A549 (cell line): Measurements from ENCODE around the gene TRAM2. TPM values are rescaled to one million over a fixed set of nuclear protein-coding genes. Genes with fewer than 3 reads are reported as not detected.
A peak's percentile ranks its signal among the peaks of the same experiment; 100 is the strongest.

Experiments used
- ATAC-seq, 2 experiments: fragments of 200-7000 bp in 1 of 2; fragments of >200 bp in 1 of 2; cut with Nextera tagmentation in 1 of 2; cut with Tn5 transposase in 1 of 2; 3 replicates each; pipeline versions ENCODE4 v1.8.0 to v1.9.1; 2018 to 2020; ENCODE audit warnings: mild to moderate bottlenecking in 1 of 2, moderate library complexity in 1 of 2
- CTCF ChIA-PET: fragments of 300-600 bp; sonication (Branson Sonifier 250); formaldehyde crosslinking; extraction: SDS; loops from one replicate; lab custom pipeline; 2021; ENCODE audit warnings: antibody characterized with exemption, inconsistent platforms; lab: Yijun Ruan, JAX
- POLR2A ChIA-PET: fragments of 350-600 bp; formaldehyde crosslinking; extraction: SDS; loops from one replicate; lab custom pipeline; 2021; ENCODE audit warnings: antibody characterized with exemption, inconsistent platforms; lab: Yijun Ruan, JAX
- DNase-seq, 2 experiments: peaks; one replicate each; pipeline versions ENCODE4 v3.0.0 to v3.0.0-alpha.2; 2011 to 2016; ENCODE audit warnings: low read depth in 1 of 2, low spot score in 1 of 2
- FAIRE-seq: peaks from 2 replicates; lab custom pipeline; 2011; peaks lifted over from hg19 to GRCh38; lab: Jason Lieb, UNC
- H3K27ac ChIP-seq, 2 experiments: fragments of >200 bp; sonication (Bioruptor Twin); formaldehyde crosslinking; 3 replicates each; pipeline ENCODE4 v1.5.1; 2016 to 2017
- H3K4me1 ChIP-seq: fragments of >200 bp; sonication (Bioruptor Twin); formaldehyde crosslinking; 3 replicates; pipeline ENCODE4 v1.6.1; 2016
- H3K4me2 ChIP-seq: fragments of >200 bp; sonication (Bioruptor Twin); formaldehyde crosslinking; 3 replicates; pipeline ENCODE4 v1.6.1; 2016
- H3K4me3 ChIP-seq: fragments of >200 bp; sonication (Bioruptor Twin); formaldehyde crosslinking; 3 replicates; pipeline ENCODE4 v1.5.1; 2016
- H3K9me3 ChIP-seq: fragments of >200 bp; sonication (Bioruptor Twin); formaldehyde crosslinking; 3 replicates; pipeline ENCODE4 v1.6.1; 2016
- BCL3 ChIP-seq: fragments of >200 bp; sonication (Bioruptor Twin); formaldehyde crosslinking; IDR thresholded peaks from 3 replicates; pipeline ENCODE4 v1.6.1; 2016
- BHLHE40 ChIP-seq: IDR thresholded peaks from 2 replicates; pipeline ENCODE4 v1.6.1; 2012; ENCODE audit warnings: low read depth, low read length, inconsistent platforms
- CBX8 ChIP-seq: fragments of 200-600 bp; sonication (generic); IDR thresholded peaks from 2 replicates; pipeline ENCODE4 v1.6.1; 2016
- CHD2 ChIP-seq: fragments of 150-350 bp; IDR thresholded peaks from 2 replicates; pipeline ENCODE4 v1.6.1; 2014; ENCODE audit warnings: low read length; ENCODE audit not compliant: partially characterized antibody
- CTCF ChIP-seq: fragments of >200 bp; sonication (Bioruptor Twin); formaldehyde crosslinking; IDR thresholded peaks from 3 replicates; pipeline ENCODE4 v1.5.1; 2016
- E2F6 ChIP-seq: IDR thresholded peaks from 2 replicates; pipeline ENCODE4 v1.6.1; 2012; ENCODE audit warnings: low read depth, borderline replicate concordance
- EP300 ChIP-seq, 2 experiments: fragments of >200 bp; sonication (Bioruptor Twin); formaldehyde crosslinking; IDR thresholded peaks; 2 replicates in 1 of 2; 3 replicates in 1 of 2; pipeline ENCODE4 v1.6.1; 2016 to 2017
- HEYL ChIP-seq: fragments of 250-450 bp; sonication (Bioruptor Pico); IDR thresholded peaks from 2 replicates; pipeline ENCODE4 v1.8.0; 2021; ENCODE audit warnings: mild to moderate bottlenecking, moderate library complexity
- HMGXB4 ChIP-seq: fragments of 250-450 bp; sonication (Bioruptor Pico); IDR thresholded peaks from 2 replicates; pipeline ENCODE4 v1.5.0; 2021; ENCODE audit warnings: mild to moderate bottlenecking, moderate library complexity, borderline replicate concordance
- HOXA7 ChIP-seq: fragments of 250-450 bp; sonication (Bioruptor Pico); IDR thresholded peaks from 2 replicates; pipeline ENCODE4 v1.5.0; 2020; ENCODE audit warnings: mild to moderate bottlenecking, moderate library complexity
- HOXB5 ChIP-seq: fragments of 250-450 bp; sonication (Bioruptor Pico); IDR thresholded peaks from 2 replicates; pipeline ENCODE4 v1.5.0; 2020; ENCODE audit warnings: mild to moderate bottlenecking, moderate library complexity
- KDM5A ChIP-seq: fragments of 200-600 bp; sonication (generic); IDR thresholded peaks from 2 replicates; pipeline ENCODE4 v1.6.1; 2016; ENCODE audit warnings: antibody characterized with exemption, mild to moderate bottlenecking
- MAZ ChIP-seq: fragments of 150-350 bp; IDR thresholded peaks from 2 replicates; pipeline ENCODE4 v1.6.1; 2014; ENCODE audit warnings: antibody characterized with exemption, low read depth, low read length, borderline replicate concordance
- NFE2L2 ChIP-seq: fragments of 150-350 bp; conservative IDR thresholded peaks from 2 replicates; pipeline ENCODE4 v1.6.1; 2014; ENCODE audit warnings: low read length
- POLR2AphosphoS2 ChIP-seq: conservative IDR thresholded peaks from 2 replicates; pipeline ENCODE4 v1.6.1; 2012; ENCODE audit warnings: low read length, improper control_type of control experiment, inconsistent platforms
- RARB ChIP-seq: fragments of 250-450 bp; sonication (Bioruptor Pico); IDR thresholded peaks from 2 replicates; pipeline ENCODE4 v1.8.0; 2021; ENCODE audit warnings: mild to moderate bottlenecking, moderate library complexity
- USF2 ChIP-seq: fragments of 450-650 bp; IDR thresholded peaks from 2 replicates; pipeline ENCODE4 v1.6.1; 2014; ENCODE audit warnings: antibody characterized with exemption
- ZSCAN20 ChIP-seq: fragments of 250-450 bp; sonication (Bioruptor Pico); IDR thresholded peaks from 2 replicates; pipeline ENCODE4 v1.8.0; 2022; ENCODE audit warnings: mild to moderate bottlenecking, moderate library complexity
- WGBS: methylation state at CpG from one replicate; pipeline ENCODE4 v1.1.6; 2017; ENCODE audit errors: missing lambda C conversion rate; 5-methylcytosine and 5-hydroxymethylcytosine counted together
- polyA plus RNA-seq, 4 experiments: library from polyadenylated mRNA; depleted of rRNA in 3 of 4; stranded (reverse); fragments of >200 nt; fragmentation: RNase III in 1 of 4; extraction: RNeasy Plus Mini Kit Qiagen cat#74134 plus additional on column Dnase treatment in 1 of 4; gene quantifications; 2 replicates in 3 of 4; 3 replicates in 1 of 4; pipeline ENCODE4 v1.2.3, GENCODE V29; 2011 to 2017

TRAM2 gene
- polyA plus RNA-seq, 2 of the 4 experiments (the other 2 are of a cell fraction), result 16.4 to 25.4 TPM

- H3K4me3 ChIP-seq, result no peak overlapping the region
- WGBS, result 52% methylated on average over 3 of the region's 3 CpGs
- peaks cover 42% of the 10 kb centered on the region for H3K4me1 ChIP-seq
- ChIA-PET POLR2A (no interaction called here), CTCF (interaction anchor here (1.2 kb wide), 1 partner anchor 259 kb away, joined by 3 read pairs; no protein-coding TSS in a partner anchor)
- FAIRE-seq, result no peak
- H3K4me2 ChIP-seq, result peak overlapping the region; percentile 53
- TF ChIP-seq USF2, result no peak
- no peak for TF ChIP-seq NFE2L2
- TF ChIP-seq ZSCAN20, result no peak
- no peak for TF ChIP-seq POLR2AphosphoS2
- no peak for TF ChIP-seq HEYL (CRISPR knock-in tag)
- no peak for TF ChIP-seq CHD2
- TF ChIP-seq CTCF, result no peak
- no peaks in the 10 kb centered on the region for H3K9me3 ChIP-seq
- no peak for DNase-seq
- ATAC-seq, result peak; percentile 22 to 26; a peak in 2 of 6 replicates
- H3K27ac ChIP-seq, result peak overlapping the region; percentile 36 to 78; a peak in 5 of 6 replicates
Observed at GRCh38 chr6:52522655-52523054, 54.2 kb downstream of the TRAM2 start.

GRCh38 chr6:52522151-52522626 is 54.7 kb downstream of the TRAM2 start:
- no peaks in the 10 kb centered on the region for H3K9me3 ChIP-seq
- WGBS, result 44% methylated on average over 7 of the region's 7 CpGs
- peaks cover 45% of the 10 kb centered on the region for H3K4me1 ChIP-seq
- no peak for TF ChIP-seq RARB (CRISPR knock-in tag)
- no peak for TF ChIP-seq BHLHE40
- TF ChIP-seq HMGXB4 (CRISPR knock-in tag), result no peak
- TF ChIP-seq BCL3, result no peak
- TF ChIP-seq EP300 (IDR thresholded peaks at IDR 0.05), result no peak
- no peak for TF ChIP-seq MAZ
- TF ChIP-seq HOXA7 (CRISPR knock-in tag), result no peak
- TF ChIP-seq E2F6, result no peak
- TF ChIP-seq, all 56 proteins: peak for 0
- Histone ChIP-seq H3K27ac (peak overlapping the region; percentile 36 to 78), H3K4me2 (peak overlapping the region; percentile 53), H3K4me3 (no peak overlapping the region)
- POLR2A ChIA-PET, result no interaction called here
- DNase-seq (no peak), ATAC-seq (0 out of 6 replicates have a peak, but pooled peaks of 1 of the 2 experiments have one; percentile 5), FAIRE-seq (no peak)
- CTCF ChIA-PET, result interaction anchor here (1.2 kb wide), 1 partner anchor 259 kb away, joined by 3 read pairs; no protein-coding TSS in a partner anchor

GRCh38 chr6:52519618-52520017 is 57.2 kb downstream of the TRAM2 start:
- H3K27ac ChIP-seq, result peak overlapping the region in 1 of 2 experiments; percentile 36; a peak in 2 of 6 replicates
- peaks cover 71% of the 10 kb centered on the region for H3K4me1 ChIP-seq
- CTCF ChIA-PET, result interaction anchor here (1.3 kb wide), 1 partner anchor 57 kb away, joined by 4 read pairs; the partner anchor contains the start of gene TRAM2
- TF ChIP-seq HOXB5 (CRISPR knock-in tag) (no peak), KDM5A (no peak), CBX8 (no peak)
- TF ChIP-seq, all 56 proteins: peak for 0
- 70% methylated on average over 4 of the region's 4 CpGs for WGBS
- no peak for FAIRE-seq
- H3K4me3 ChIP-seq, result no peak overlapping the region
- no peak overlapping the region for H3K4me2 ChIP-seq
- POLR2A ChIA-PET, result no interaction called here
- no peak for ATAC-seq
- no peak for DNase-seq
- H3K9me3 ChIP-seq, result no peaks in the 10 kb centered on the region
